ENCODE data around the gene GJC1.

DNA sequence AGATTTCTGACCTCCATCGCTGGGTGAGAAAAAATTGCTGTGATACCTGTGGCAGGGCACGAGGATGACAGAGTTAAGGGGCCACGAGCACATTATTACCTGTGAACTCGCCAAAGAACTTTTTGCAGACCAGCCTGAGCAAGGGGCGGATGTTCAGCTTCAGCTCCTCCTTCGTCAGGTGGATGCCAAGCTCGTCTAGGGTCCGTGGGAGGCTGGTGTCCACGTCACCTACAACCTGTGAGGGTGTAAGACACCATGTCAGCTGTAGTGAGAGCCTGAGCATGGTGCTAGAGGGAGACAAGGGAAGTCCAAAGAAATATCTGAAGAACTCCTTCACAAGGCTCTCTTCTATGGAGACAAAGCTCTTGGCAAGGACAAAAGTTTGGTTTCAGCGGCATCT is 34.7 kb upstream of the GJC1 start:
- no peak for TF ChIP-seq CTCF (IDR thresholded peaks at IDR 0.05 in 4 of 5, conservative IDR thresholded peaks at IDR 0.05 in 1 of 5)
- TF ChIP-seq POLR2A (IDR thresholded peaks at IDR 0.05) = no peak

Data from gastrocnemius medialis (tissue), 4 donors.